KMS-11 (cell line): ENCODE data around the gene UBD.
A peak's percentile ranks its signal among the peaks of the same experiment; 100 is the strongest.

Experiments
- H2AFZ ChIP-seq: fragments of 200-600 bp; sonication (generic); 2 replicates; pipeline ENCODE4 v1.6.1; 2016; ENCODE audit warnings: antibody characterized with exemption, mixed run types, low read depth
- H3K27ac ChIP-seq: fragments of 200-600 bp; sonication (generic); 2 replicates; pipeline ENCODE4 v1.6.1; 2016; ENCODE audit warnings: mild to moderate bottlenecking, mixed run types
- H3K27me3 ChIP-seq: fragments of 200-600 bp; sonication (generic); 2 replicates; pipeline ENCODE4 v1.6.1; 2017; ENCODE audit warnings: mild to moderate bottlenecking, low read depth, mixed run types, moderate library complexity; ENCODE audit not compliant: insufficient read depth
- H3K36me3 ChIP-seq: fragments of 200-600 bp; sonication (generic); 2 replicates; pipeline ENCODE4 v1.6.1; 2017; ENCODE audit warnings: mild to moderate bottlenecking, mixed run types; ENCODE audit not compliant: insufficient read depth
- H3K4me1 ChIP-seq: fragments of 200-600 bp; sonication (generic); 2 replicates; pipeline ENCODE4 v1.6.1; 2016; ENCODE audit warnings: mild to moderate bottlenecking, low read depth, mixed run types; ENCODE audit not compliant: poor library complexity, severe bottlenecking
- H3K4me2 ChIP-seq: fragments of 200-600 bp; sonication (generic); 2 replicates; pipeline ENCODE4 v1.7.0; 2016; ENCODE audit warnings: mild to moderate bottlenecking, mixed run types
- H3K4me3 ChIP-seq: fragments of 200-600 bp; sonication (generic); IDR thresholded peaks from 2 replicates; pipeline ENCODE4 v1.6.1; 2017; ENCODE audit warnings: low read depth, low read length, mixed read lengths; ENCODE audit not compliant: insufficient read depth
- H3K79me2 ChIP-seq: fragments of 200-600 bp; sonication (generic); 2 replicates; pipeline ENCODE4 v1.6.1; 2016; ENCODE audit warnings: low read depth, mixed run types; ENCODE audit not compliant: insufficient read depth
- H3K9ac ChIP-seq: fragments of 200-600 bp; sonication (generic); 2 replicates; pipeline ENCODE4 v1.6.1; 2016; ENCODE audit warnings: mild to moderate bottlenecking, mixed run types
- H4K20me1 ChIP-seq: fragments of 200-600 bp; sonication (generic); 2 replicates; pipeline ENCODE4 v1.6.1; 2016; ENCODE audit warnings: mild to moderate bottlenecking, mixed run types; ENCODE audit not compliant: insufficient read depth
- CTCF ChIP-seq: fragments of 200-600 bp; sonication (generic); conservative IDR thresholded peaks from 2 replicates; pipeline ENCODE4 v1.6.1; 2017; ENCODE audit warnings: low read depth, mild to moderate bottlenecking, antibody characterized with exemption, low read length, moderate library complexity, mixed read lengths

Gene UBD

GRCh38 chr6:29559524-29560287 lies at the start of gene UBD:
UBD (minus strand) TSS chr6:29559732; CDS start chr6:29559701, 31 bp downstream.
- Histone ChIP-seq H3K4me3 (no peak within 1 kb of the TSS), H2AFZ (peak within 1 kb of the TSS; percentile 46), H3K9ac (peak within 1 kb of the TSS; percentile 25; the same call in 1 of the 2 replicates), H3K4me2 (peak within 1 kb of the TSS; percentile 70), H3K36me3 (no peaks in the 10 kb centered on the region), H3K27ac (peak within 1 kb of the TSS; percentile 51), H3K4me1 (peaks cover 31% of the 10 kb centered on the region), H4K20me1 (no peaks in the 10 kb centered on the region), H3K79me2 (no peaks in the 10 kb centered on the region), H3K27me3 (no peaks in the 10 kb centered on the region)
- no peak for TF ChIP-seq CTCF

- TF ChIP-seq CTCF, result no peak
- no peaks in the 10 kb centered on the region for H3K4me1 ChIP-seq
- H3K36me3 ChIP-seq, result no peaks in the 10 kb centered on the region
- H3K79me2 ChIP-seq, result no peaks in the 10 kb centered on the region
- H3K27me3 ChIP-seq, result no peaks in the 10 kb centered on the region
- H4K20me1 ChIP-seq, result no peaks in the 10 kb centered on the region
- H2AFZ ChIP-seq, result no peak overlapping the region
- H3K4me2 ChIP-seq, result no peak overlapping the region
- H3K4me3 ChIP-seq, result no peak overlapping the region
- H3K9ac ChIP-seq, result no peak overlapping the region
- H3K27ac ChIP-seq, result no peak overlapping the region
Measured at GRCh38 chr6:29608131-29608530, 48.6 kb upstream of the UBD start.

GRCh38 chr6:29603930-29604329 lies 44.4 kb upstream of the UBD start:
- H3K36me3 ChIP-seq, result no peaks in the 10 kb centered on the region
- TF ChIP-seq CTCF, result no peak

GRCh38 chr6:29603456-29603855 lies 43.9 kb upstream of the UBD start:
- no peak overlapping the region for H3K4me2 ChIP-seq
- no peaks in the 10 kb centered on the region for H3K27me3 ChIP-seq
- no peak for TF ChIP-seq CTCF
- no peak overlapping the region for H2AFZ ChIP-seq
- H3K4me1 ChIP-seq, result no peaks in the 10 kb centered on the region
- H3K79me2 ChIP-seq, result no peaks in the 10 kb centered on the region
- H3K27ac ChIP-seq, result no peak overlapping the region
- no peak overlapping the region for H3K9ac ChIP-seq
- no peaks in the 10 kb centered on the region for H3K36me3 ChIP-seq
- no peak overlapping the region for H3K4me3 ChIP-seq
- no peaks in the 10 kb centered on the region for H4K20me1 ChIP-seq

More at GRCh38 chr6:29603930-29604329, 44.4 kb upstream of the UBD start:
- Histone ChIP-seq H4K20me1 (no peaks in the 10 kb centered on the region), H3K27me3 (no peaks in the 10 kb centered on the region), H3K27ac (no peak overlapping the region), H3K4me2 (no peak overlapping the region), H3K9ac (no peak overlapping the region), H3K79me2 (no peaks in the 10 kb centered on the region), H3K4me1 (no peaks in the 10 kb centered on the region), H3K4me3 (no peak overlapping the region), H2AFZ (no peak overlapping the region)
